GM23248 (cell line): Measurements from ENCODE around the gene WBP1.

Experiments used
- EZH2 ChIP-seq: fragments of 200-600 bp; sonication (generic); IDR thresholded peaks from 2 replicates; pipeline ENCODE4 v1.6.1; 2018; ENCODE audit warnings: antibody characterized with exemption, mild to moderate bottlenecking; ENCODE audit not compliant: insufficient read depth, poor library complexity, severe bottlenecking
- EZH2phosphoT487 ChIP-seq: fragments of 200-600 bp; sonication (generic); IDR thresholded peaks from 2 replicates; pipeline ENCODE4 v1.6.1; 2018; ENCODE audit warnings: antibody characterized with exemption, moderate library complexity, mild to moderate bottlenecking, low read depth; ENCODE audit not compliant: insufficient read depth

- TF ChIP-seq EZH2phosphoT487 (no peak), EZH2 (no peak)
Observed at GRCh38 chr2:74502147-74502719, 44.0 kb downstream of the WBP1 start.
